ENCODE measurements around the gene RRN3.
"Not testable (repeated sequence)": the region's sequence is repeated elsewhere in the genome, so short reads cannot be mapped to it uniquely, and the experiment has no call there.

RRN3 gene

DNA sequence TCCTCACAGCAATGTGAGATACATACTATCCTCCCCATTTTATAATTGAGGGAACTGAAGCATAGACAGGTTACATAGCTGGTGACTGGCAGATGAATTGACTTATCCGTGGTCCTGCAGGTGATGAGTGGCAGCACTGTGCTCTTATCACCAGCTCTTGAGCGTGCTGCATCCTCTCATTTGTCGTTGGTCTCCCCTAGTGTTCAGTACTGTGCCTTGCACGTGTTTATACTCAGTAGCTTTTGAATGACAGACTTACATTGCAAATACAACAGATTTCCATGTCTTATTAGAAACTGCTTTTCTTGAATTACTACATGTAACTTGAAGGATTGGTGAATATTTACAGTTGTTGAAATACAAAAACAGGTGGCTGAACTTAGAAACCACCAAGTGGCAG lies 71.9 kb downstream of the RRN3 start:
- H3K27me3 ChIP-seq; H3K27ac ChIP-seq; intact Hi-C loops (cut with DNase I; ENCODE audit: low total_unique reads); H3K4me3 ChIP-seq; H3K9me3 ChIP-seq: not testable (repeated sequence)
- Histone ChIP-seq H3K36me3 (peaks cover 22 to 65% (median 52%) of the 10 kb centered on the region in 3 donors), H3K4me1 (peaks cover 0 to 33% (median 4%) of the 10 kb centered on the region in 4 donors)
- DNase-seq, result peak in 1 of 2 donors; percentile 62
- TF ChIP-seq CTCF (IDR thresholded peaks at IDR 0.05), result peak; percentile 15 to 25

DNA sequence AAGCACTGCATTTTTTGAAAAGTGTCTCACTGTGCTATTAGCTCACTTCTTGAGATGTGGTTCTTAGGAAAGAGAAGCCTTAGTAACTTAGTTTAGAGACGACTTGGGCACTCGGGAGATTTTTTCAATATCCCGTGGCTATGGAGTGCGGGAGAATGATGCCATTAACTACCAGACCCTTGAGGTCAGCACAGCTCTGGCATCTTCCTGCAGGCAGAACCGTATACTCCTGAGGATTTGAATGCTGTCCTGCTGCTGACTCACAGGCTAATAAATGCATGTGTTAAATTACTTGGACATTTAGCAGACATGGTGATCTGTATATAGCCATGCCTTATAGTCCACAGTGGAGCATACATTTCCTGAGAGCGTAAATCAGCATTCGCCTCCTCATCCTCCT lies 72.6 kb downstream of the RRN3 start:
- H3K9me3 ChIP-seq; H3K27me3 ChIP-seq; H3K4me3 ChIP-seq; H3K27ac ChIP-seq; intact Hi-C loops (cut with DNase I; ENCODE audit: low total_unique reads); DNase-seq: not testable (repeated sequence)
- Histone ChIP-seq H3K36me3 (peaks cover 23 to 72% (median 51%) of the 10 kb centered on the region in 3 donors), H3K4me1 (peaks cover 0 to 41% (median 7%) of the 10 kb centered on the region in 4 donors)

- H3K27me3 ChIP-seq; H3K9me3 ChIP-seq; H3K4me3 ChIP-seq; intact Hi-C loops (cut with DNase I; ENCODE audit: low total_unique reads): not testable (repeated sequence)
- DNase-seq, result peak in 1 of 2 donors; percentile 76
- peaks cover 26 to 50% (median 34%) of the 10 kb centered on the region in 3 donors for H3K36me3 ChIP-seq
- H3K27ac ChIP-seq, result peak overlapping the region; percentile 24 to 50
- peaks cover 0 to 41% (median 4%) of the 10 kb centered on the region in 4 donors for H3K4me1 ChIP-seq
Measured at GRCh38 chr16:15016951-15017580, 77.0 kb downstream of the RRN3 start.

DNA sequence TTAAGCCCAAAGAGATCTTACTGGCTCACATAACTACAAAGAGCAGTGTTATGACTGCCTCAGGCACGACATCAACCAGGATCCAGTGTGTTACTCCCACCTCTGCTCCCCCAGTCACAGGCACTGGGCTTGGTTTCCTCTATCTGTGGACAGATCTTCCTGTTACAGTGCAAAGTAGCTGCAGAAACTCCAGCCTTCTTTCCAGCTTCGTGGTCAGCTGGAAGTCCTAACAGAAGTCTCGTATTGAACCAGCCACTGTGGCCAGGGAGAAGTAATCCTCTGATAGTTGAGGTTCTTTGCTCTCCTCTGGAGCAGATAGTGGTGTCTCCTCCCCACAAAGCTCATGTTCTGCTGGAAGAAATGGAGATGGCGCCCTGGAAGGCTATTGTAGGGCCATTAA lies 77.7 kb downstream of the RRN3 start:
- DNase-seq; H3K9me3 ChIP-seq; intact Hi-C loops (cut with DNase I; ENCODE audit: low total_unique reads); H3K4me3 ChIP-seq; H3K27me3 ChIP-seq: not testable (repeated sequence)
- Histone ChIP-seq H3K4me1 (peaks cover 0 to 37% (median 4%) of the 10 kb centered on the region in 4 donors), H3K27ac (peak overlapping the region; percentile 24 to 50), H3K36me3 (peaks cover 26 to 44% (median 28%) of the 10 kb centered on the region in 3 donors)

GRCh38 chr16:15015671-15016070 lies 78.4 kb downstream of the RRN3 start:
- intact Hi-C loops (cut with DNase I; ENCODE audit: low total_unique reads); H3K4me3 ChIP-seq; H3K27ac ChIP-seq; DNase-seq; H3K9me3 ChIP-seq; H3K27me3 ChIP-seq: not testable (repeated sequence)
- H3K36me3 ChIP-seq, result peaks cover 26 to 39% (median 34%) of the 10 kb centered on the region in 3 donors
- peaks cover 0 to 32% (median 4%) of the 10 kb centered on the region in 4 donors for H3K4me1 ChIP-seq

DNA sequence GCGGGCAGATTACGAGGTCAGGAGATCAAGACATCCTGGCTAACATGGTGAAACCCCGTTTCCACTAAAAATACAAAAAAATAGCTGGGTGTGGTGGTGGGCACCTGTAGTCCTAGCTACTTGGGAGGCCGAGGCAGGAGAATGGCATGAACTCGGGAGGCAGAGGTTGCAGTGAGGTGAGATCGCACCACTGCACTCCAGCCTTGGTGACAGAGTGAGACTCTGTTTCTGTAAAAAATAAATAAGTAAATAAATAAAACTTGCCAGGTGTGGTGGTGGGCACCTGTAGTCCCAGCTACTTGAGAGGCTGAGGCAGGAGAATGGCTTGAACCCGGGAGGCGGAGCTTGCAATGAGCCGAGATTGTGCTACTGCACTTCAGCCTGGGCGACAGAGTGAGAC lies 81.1 kb downstream of the RRN3 start:
- H3K4me3 ChIP-seq; DNase-seq; intact Hi-C loops (cut with DNase I; ENCODE audit: low total_unique reads); H3K27me3 ChIP-seq; H3K9me3 ChIP-seq: not testable (repeated sequence)
- peaks cover 17 to 33% (median 24%) of the 10 kb centered on the region in 3 donors for H3K36me3 ChIP-seq
- peak overlapping the region in 1 of 2 donors; percentile 3 for H3K27ac ChIP-seq
- H3K4me1 ChIP-seq, result peaks cover 0 to 32% (median 4%) of the 10 kb centered on the region in 4 donors

All from tibial artery (tissue), 4 donors.